Activated T-cell treated with anti-CD3 and anti-CD28 coated beads, Interleukin-2, amount 50 U/mL, for 72 hours (primary cell): ENCODE results near the gene IRX4. TPM values are rescaled to one million over a fixed set of nuclear protein-coding genes. Genes with fewer than 3 reads are reported as not detected.
A peak's percentile ranks its signal among the peaks of the same experiment; 100 is the strongest.

Experiments used
- ATAC-seq, 2 donors: fragments of 150-1000 bp; cut with Tn5 transposase; replicated peaks in 1 of 2; 2 replicates each; pipeline ENCODE4 v1.10.0; 2021; ENCODE audit warnings: moderate library complexity in 2 of 2, mild to moderate bottlenecking in 1 of 2
- DNase-seq, 2 donors: peaks; one replicate each; pipeline ENCODE4 v3.0.0; 2021 to 2022; ENCODE audit warnings: mixed read lengths in 1 of 2
- H3K27ac Mint-ChIP-seq: one replicate; pipeline ENCODE4 v1.8.0; 2022; ENCODE audit warnings: mild to moderate bottlenecking, moderate library complexity, mixed read lengths
- H3K27me3 Mint-ChIP-seq: one replicate; pipeline ENCODE4 v1.8.0; 2022; ENCODE audit warnings: low read depth, mixed read lengths
- H3K36me3 Mint-ChIP-seq, 2 donors: one replicate each; pipeline ENCODE4 v1.8.0; 2022; ENCODE audit warnings: mixed read lengths in 2 of 2, mild to moderate bottlenecking in 1 of 2; ENCODE audit not compliant: insufficient read depth in 2 of 2
- H3K4me1 Mint-ChIP-seq: one replicate; pipeline ENCODE4 v1.8.0; 2022; ENCODE audit warnings: low read depth, mixed read lengths
- H3K4me3 Mint-ChIP-seq, 2 donors: one replicate each; pipeline ENCODE4 v1.8.0; 2022; ENCODE audit warnings: mild to moderate bottlenecking in 2 of 2, mixed read lengths in 2 of 2, moderate library complexity in 2 of 2
- H3K9me3 Mint-ChIP-seq, 2 donors: one replicate each; pipeline ENCODE4 v1.8.0; 2022; ENCODE audit warnings: mixed read lengths in 2 of 2
- total RNA-seq, 2 donors: library from RNA; stranded (reverse); gene quantifications; one replicate each; pipeline ENCODE4 v1.2.3, GENCODE V29; 2022

The IRX4 gene
- total RNA-seq, 2 donors from 2014 or later = not detected

DNA sequence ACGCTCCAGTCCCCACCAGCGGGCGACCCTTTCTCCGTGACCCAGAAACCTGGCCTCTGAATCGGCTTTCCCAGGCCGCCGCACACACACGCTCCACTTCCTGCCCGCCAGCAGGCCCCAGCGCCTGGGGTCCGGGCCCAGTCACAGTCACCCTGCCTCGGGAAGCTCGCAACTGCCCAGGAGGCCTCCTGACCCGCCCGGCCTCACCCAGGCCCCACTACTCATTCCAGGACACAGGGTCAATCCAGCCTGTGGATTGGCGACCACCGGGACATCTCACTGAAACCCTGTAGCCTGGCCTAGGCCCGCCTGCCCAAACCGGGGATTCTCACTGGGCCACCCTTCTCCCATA, 2.7 kb upstream of the IRX4 start:
- Mint-ChIP-seq H3K36me3 (no peaks in the 10 kb centered on the region), H3K27me3 (peaks cover 50% of the 10 kb centered on the region), H3K4me1 (peaks cover 7% of the 10 kb centered on the region), H3K9me3 (no peaks in the 10 kb centered on the region), H3K27ac (no peak overlapping the region), H3K4me3 (no peak overlapping the region)
- ATAC-seq = no peak
- no peak for DNase-seq

GRCh38 chr5:1884678-1885403, 2.1 kb upstream of the IRX4 start:
- no peak for DNase-seq
- peaks cover 53% of the 10 kb centered on the region for H3K27me3 Mint-ChIP-seq
- peaks cover 7% of the 10 kb centered on the region for H3K4me1 Mint-ChIP-seq
- H3K36me3 Mint-ChIP-seq = no peaks in the 10 kb centered on the region
- no peak overlapping the region for H3K4me3 Mint-ChIP-seq
- H3K9me3 Mint-ChIP-seq = no peaks in the 10 kb centered on the region
- ATAC-seq = no peak
- no peak overlapping the region for H3K27ac Mint-ChIP-seq

- no peak for DNase-seq
- peaks cover 55% of the 10 kb centered on the region for H3K27me3 Mint-ChIP-seq
- H3K4me3 Mint-ChIP-seq = peak overlapping the region; percentile 15 to 36
- no peak overlapping the region for H3K27ac Mint-ChIP-seq
- no peak for ATAC-seq
- peaks cover 0 to 3% of the 10 kb centered on the region in 2 donors for H3K36me3 Mint-ChIP-seq
- peaks cover 11% of the 10 kb centered on the region for H3K4me1 Mint-ChIP-seq
- H3K9me3 Mint-ChIP-seq = no peaks in the 10 kb centered on the region
Observed at GRCh38 chr5:1883925-1884677, 1.4 kb upstream of the IRX4 start.

DNA sequence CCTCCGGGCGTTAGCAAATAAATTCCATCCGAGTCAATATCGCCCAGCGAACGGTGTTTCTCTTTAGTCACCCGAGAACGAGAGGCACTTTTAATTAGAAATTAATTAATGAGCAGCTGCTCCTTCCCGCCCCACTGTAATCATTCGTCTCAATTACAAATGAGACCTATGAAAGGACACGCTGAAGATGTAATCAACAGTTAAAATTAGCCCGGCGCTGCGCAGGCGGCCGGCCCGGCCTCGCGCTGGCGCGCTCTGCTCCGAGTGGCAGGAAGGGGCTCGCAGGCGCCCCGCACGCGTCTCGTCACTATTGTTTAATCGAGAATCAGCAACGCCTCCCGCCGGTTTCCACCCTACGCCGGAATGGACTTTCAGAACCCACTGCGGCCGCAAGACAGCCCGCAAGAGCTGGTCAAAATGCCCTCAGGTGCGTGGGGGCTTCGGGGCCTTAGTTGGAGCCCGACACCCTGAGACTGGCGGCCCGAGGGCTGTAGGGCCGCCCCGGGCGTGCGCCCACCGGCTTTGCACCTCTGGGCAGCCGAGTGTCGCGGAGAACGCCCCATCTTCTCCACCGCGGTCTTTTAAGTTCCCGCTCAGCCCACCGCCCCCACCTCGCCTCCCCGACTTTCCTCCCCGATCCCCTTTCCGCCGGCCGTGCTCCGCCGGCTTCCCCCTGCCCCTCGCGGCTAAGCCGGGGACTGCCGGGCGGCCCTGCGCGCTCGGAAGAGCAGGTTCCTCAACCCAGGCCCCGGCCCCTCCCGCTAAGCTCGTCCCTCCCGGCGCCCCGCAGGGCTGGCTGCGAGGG, 597 bp upstream of the IRX4 start:
- Mint-ChIP-seq H3K27ac (no peak overlapping the region), H3K4me3 (peak overlapping the region in 1 of 2 donors; percentile 29), H3K4me1 (peaks cover 8% of the 10 kb centered on the region), H3K27me3 (peaks cover 47% of the 10 kb centered on the region), H3K36me3 (peaks cover 0 to 3% of the 10 kb centered on the region in 2 donors), H3K9me3 (no peaks in the 10 kb centered on the region)
- no peak for DNase-seq
- peak; percentile 51 to 57 for ATAC-seq

GRCh38 chr5:1881731-1882336, 891 bp downstream of the IRX4 start:
- DNase-seq (no peak), ATAC-seq (no peak)
- H3K4me1 Mint-ChIP-seq = peaks cover 8% of the 10 kb centered on the region
- H3K36me3 Mint-ChIP-seq = peaks cover 0 to 3% of the 10 kb centered on the region in 2 donors
- H3K9me3 Mint-ChIP-seq = no peaks in the 10 kb centered on the region
- no peak overlapping the region for H3K4me3 Mint-ChIP-seq
- H3K27ac Mint-ChIP-seq = no peak overlapping the region
- peaks cover 52% of the 10 kb centered on the region for H3K27me3 Mint-ChIP-seq

DNA sequence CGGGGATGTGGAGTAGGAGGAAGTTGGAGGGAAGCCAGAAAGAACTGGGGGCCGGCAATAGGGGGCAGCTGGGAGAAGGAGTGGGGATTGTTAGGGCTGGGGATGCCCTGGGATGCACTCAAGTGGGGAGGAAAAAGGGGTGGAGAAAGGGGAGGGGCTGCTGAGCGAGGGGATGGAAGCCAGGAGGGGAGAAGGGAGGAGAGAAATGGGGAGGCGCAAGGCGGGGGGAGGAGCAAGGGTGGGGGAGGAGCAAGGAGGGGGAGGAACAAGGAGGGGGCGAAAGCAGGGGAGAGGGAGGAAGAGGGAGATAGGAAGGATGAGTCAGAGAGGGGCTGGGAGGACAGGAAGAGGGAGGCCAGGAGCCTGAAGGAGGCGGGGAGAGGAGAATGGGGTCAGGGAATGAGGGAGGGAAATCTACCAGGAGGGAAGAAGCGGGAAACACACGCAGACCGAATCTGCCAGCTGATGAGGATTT, 1.6 kb downstream of the IRX4 start:
- Mint-ChIP-seq H3K9me3 (no peaks in the 10 kb centered on the region), H3K4me3 (no peak overlapping the region), H3K27ac (no peak overlapping the region), H3K4me1 (peaks cover 8% of the 10 kb centered on the region), H3K36me3 (peaks cover 0 to 3% of the 10 kb centered on the region in 2 donors), H3K27me3 (peaks cover 52% of the 10 kb centered on the region)
- DNase-seq (no peak), ATAC-seq (no peak)

DNA sequence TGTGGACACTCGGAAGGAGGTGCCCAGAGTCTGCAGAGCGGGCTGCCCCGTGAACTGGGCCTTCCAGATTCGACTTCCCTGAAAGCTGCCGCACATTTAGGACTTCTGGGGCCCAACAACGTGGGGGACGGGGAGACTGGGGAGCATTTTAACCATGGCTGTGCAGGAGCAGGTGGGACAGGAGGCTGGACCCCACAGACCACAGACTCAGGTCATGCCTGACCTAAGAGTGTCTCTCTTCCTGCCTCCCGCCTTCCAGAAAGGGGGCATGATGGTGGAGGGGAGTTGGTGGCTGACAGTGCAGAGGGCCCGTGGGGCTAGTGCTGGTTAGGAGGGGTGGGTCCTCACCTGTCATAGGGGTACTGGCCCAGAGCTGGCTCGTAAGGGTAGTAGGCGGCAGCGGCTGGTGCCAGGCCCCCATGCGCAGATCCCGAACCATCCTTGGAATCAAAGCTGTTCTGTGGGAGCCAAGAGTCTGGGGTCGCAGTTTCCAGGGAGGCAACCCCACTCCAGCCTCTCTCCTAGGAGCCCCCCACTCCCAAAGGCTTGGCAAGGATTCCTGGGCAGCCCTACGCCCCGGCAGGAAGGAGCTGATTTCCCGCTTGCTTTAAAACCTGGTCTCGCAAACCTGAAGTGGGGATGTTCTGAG, 2.2 kb downstream of the IRX4 start:
- ATAC-seq (no peak), DNase-seq (no peak)
- peaks cover 0 to 3% of the 10 kb centered on the region in 2 donors for H3K36me3 Mint-ChIP-seq
- peaks cover 54% of the 10 kb centered on the region for H3K27me3 Mint-ChIP-seq
- H3K27ac Mint-ChIP-seq = no peak overlapping the region
- H3K4me3 Mint-ChIP-seq = no peak overlapping the region
- H3K4me1 Mint-ChIP-seq = peaks cover 12% of the 10 kb centered on the region
- no peaks in the 10 kb centered on the region for H3K9me3 Mint-ChIP-seq

- Mint-ChIP-seq H3K9me3 (no peaks in the 10 kb centered on the region), H3K4me3 (no peak overlapping the region), H3K4me1 (peaks cover 8% of the 10 kb centered on the region), H3K27me3 (peaks cover 54% of the 10 kb centered on the region), H3K36me3 (peaks cover 0 to 3% of the 10 kb centered on the region in 2 donors), H3K27ac (peak overlapping the region; percentile 9)
- ATAC-seq = no peak
- no peak for DNase-seq
Observed at GRCh38 chr5:1879292-1880263, 3.1 kb downstream of the IRX4 start.

DNA sequence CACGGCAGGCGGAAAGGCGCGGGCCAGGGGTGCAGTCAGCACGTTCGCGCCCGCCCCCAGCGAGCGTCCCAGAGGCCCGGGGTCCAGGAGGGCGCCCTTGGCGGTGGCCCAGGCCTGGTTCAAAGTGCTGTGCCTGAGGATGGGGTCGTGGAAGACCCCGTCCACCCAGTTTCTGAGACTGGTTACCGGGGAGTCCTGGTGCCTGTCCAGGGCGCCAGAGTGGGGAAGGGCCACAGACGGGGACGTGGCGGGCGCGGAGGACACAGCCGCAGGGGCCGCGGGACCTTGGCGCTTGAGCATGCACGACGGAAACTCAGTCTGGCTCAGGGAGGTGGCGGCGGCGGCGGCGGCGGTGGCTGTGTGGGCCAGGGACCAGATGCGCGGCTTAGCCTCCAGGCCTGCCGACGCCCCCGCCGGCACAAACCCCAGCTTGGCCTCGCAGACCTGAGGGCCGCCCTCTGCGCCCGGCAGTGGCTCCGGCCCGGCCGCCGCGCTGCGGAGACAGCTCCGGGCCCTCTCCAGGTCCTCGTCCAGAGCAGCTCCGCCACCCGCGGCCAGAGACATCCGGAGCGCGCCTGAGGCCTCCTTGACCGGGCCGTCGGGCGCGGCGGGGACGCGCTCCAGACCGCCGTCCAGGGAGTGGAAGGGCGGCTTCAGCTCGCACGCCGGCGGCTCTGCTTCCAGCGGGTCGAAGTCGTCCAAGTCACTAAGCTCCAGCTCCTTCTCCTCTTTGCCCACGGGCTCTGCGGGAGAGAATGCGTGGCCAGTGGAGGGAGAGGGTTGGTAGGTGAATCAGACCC, 4.5 kb downstream of the IRX4 start:
- Mint-ChIP-seq H3K27ac (no peak overlapping the region), H3K4me1 (peaks cover 11% of the 10 kb centered on the region), H3K27me3 (peaks cover 61% of the 10 kb centered on the region), H3K36me3 (peaks cover 0 to 3% of the 10 kb centered on the region in 2 donors), H3K9me3 (no peaks in the 10 kb centered on the region), H3K4me3 (no peak overlapping the region)
- ATAC-seq = no peak
- DNase-seq = no peak

DNA sequence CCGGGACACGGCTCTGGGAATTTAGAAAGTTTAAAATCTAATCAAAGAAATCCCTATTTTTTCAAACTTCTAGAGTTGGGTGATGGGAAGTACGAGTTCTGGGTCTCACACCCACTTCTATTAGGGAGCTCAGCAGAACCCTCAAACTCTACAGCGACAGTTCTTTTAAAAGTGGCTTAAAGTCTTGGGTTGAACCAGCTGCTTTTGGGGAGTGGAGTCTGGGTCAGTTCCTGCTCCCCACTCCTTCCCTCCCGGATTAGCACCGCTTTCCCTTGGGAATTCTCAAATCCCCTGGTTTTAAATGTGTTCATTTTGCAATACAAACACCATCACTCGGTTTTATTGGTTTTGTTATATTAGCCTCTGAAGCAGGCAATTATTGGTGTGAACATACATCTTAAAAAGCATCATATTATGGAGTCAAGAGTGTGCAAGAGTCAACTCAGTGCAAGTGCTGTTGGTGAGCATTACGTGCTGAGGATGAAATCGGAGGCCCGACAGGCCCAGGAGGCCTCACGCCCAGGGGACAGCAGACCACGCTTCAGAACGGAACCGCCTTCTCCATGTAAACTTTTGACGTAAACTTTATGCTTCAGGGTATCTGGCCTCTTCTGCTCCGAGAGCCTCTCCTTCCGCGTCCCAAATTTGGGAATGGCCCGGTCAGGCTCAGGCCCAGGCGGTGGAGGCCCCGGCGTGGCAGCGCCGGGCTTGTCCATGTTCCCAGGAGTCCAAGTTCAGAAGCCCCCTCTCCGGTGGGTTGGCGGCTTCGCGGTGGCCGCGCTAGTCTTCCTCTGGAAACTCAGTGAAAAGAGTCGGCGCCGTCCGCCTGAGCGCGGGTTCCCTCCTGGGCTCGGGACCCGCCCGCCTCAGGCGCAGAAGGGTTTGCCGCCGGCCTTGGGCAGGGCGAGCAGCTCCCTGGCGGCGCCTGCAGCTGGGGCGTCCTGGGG, 5.3 kb downstream of the IRX4 start:
- peaks cover 0 to 3% of the 10 kb centered on the region in 2 donors for H3K36me3 Mint-ChIP-seq
- H3K4me3 Mint-ChIP-seq = no peak overlapping the region
- peaks cover 70% of the 10 kb centered on the region for H3K27me3 Mint-ChIP-seq
- DNase-seq (no peak), ATAC-seq (no peak)
- H3K27ac Mint-ChIP-seq = no peak overlapping the region
- H3K9me3 Mint-ChIP-seq = no peaks in the 10 kb centered on the region
- H3K4me1 Mint-ChIP-seq = peaks cover 11% of the 10 kb centered on the region
